Esophagus muscularis mucosa (tissue), 3 donors: ENCODE measurements around the gene WIPF3.

Experiments used
- CTCF ChIP-seq, 3 experiments: fragments of 200-600 bp in 2 of 3; fragments of 450-650 bp in 1 of 3; sonication (generic) in 2 of 3; IDR thresholded peaks; one replicate each; pipeline ENCODE4 v1.5.1; 2017 to 2019; ENCODE audit warnings: antibody characterized with exemption in 3 of 3, mild to moderate bottlenecking in 2 of 3, moderate library complexity in 1 of 3
- POLR2A ChIP-seq: fragments of 450-650 bp; IDR thresholded peaks from one replicate; pipeline ENCODE4 v1.6.1; 2017; ENCODE audit warnings: antibody characterized with exemption, moderate library complexity, mild to moderate bottlenecking, low read depth
- POLR2AphosphoS5 ChIP-seq, 2 donors: sonication (generic); formaldehyde crosslinking; IDR thresholded peaks; one replicate each; pipeline ENCODE4 v1.6.1; 2017; ENCODE audit warnings: antibody characterized with exemption in 2 of 2

GRCh38 chr7:29890251-29890650, 83.9 kb downstream of the WIPF3 start:
- TF ChIP-seq CTCF (IDR thresholded peaks at IDR 0.05) (no peak), POLR2A (no peak), POLR2AphosphoS5 (IDR thresholded peaks at IDR 0.05) (no peak)
